HG03135 (cell line): ENCODE results near the gene NRXN3.

Experiments
- ATAC-seq: cut with Tn5 transposase; IDR thresholded peaks from one replicate; pipeline ENCODE4 v1.9.1; 2021; ENCODE audit warnings: mild to moderate bottlenecking, moderate library complexity; ENCODE audit not compliant: unreplicated experiment

Gene NRXN3

GRCh38 chr14:78612666-78613065, 442.5 kb downstream of the NRXN3 start:
- ATAC-seq = no peak

- no peak for ATAC-seq
Observed at GRCh38 chr14:78614593-78614992, 444.4 kb downstream of the NRXN3 start.

- ATAC-seq = no peak
Observed at GRCh38 chr14:78617735-78618134, 447.6 kb downstream of the NRXN3 start.

- ATAC-seq = no peak
Observed at GRCh38 chr14:78618368-78618767, 448.2 kb downstream of the NRXN3 start.

GRCh38 chr14:78627114-78627513, 456.9 kb downstream of the NRXN3 start:
- no peak for ATAC-seq

- no peak for ATAC-seq
Observed at GRCh38 chr14:78631551-78631950, 461.4 kb downstream of the NRXN3 start.

- no peak for ATAC-seq
Observed at GRCh38 chr14:78633752-78634151, 463.6 kb downstream of the NRXN3 start.

GRCh38 chr14:78637489-78637888, 467.3 kb downstream of the NRXN3 start:
- ATAC-seq = no peak

GRCh38 chr14:78637908-78638475, 467.8 kb downstream of the NRXN3 start:
- no peak for ATAC-seq

- no peak for ATAC-seq
Observed at GRCh38 chr14:78638926-78639325, 468.8 kb downstream of the NRXN3 start.

- no peak for ATAC-seq
Observed at GRCh38 chr14:78644824-78645559, 474.8 kb downstream of the NRXN3 start.

GRCh38 chr14:78652727-78653126, 482.6 kb downstream of the NRXN3 start:
- no peak for ATAC-seq

GRCh38 chr14:78653173-78653572, 483.0 kb downstream of the NRXN3 start:
- ATAC-seq = no peak

- ATAC-seq = no peak
Observed at GRCh38 chr14:78657451-78657850, 487.3 kb downstream of the NRXN3 start.

- no peak for ATAC-seq
Observed at GRCh38 chr14:78664841-78665240, 494.7 kb downstream of the NRXN3 start.

GRCh38 chr14:78666336-78667056, 496.3 kb downstream of the NRXN3 start:
- ATAC-seq = no peak

- ATAC-seq = no peak
Observed at GRCh38 chr14:78667141-78667540, 497.0 kb downstream of the NRXN3 start.

- no peak for ATAC-seq
Observed at GRCh38 chr14:78673845-78674244, 503.7 kb downstream of the NRXN3 start.

- ATAC-seq = no peak
Observed at GRCh38 chr14:78674820-78675219, 504.6 kb downstream of the NRXN3 start.

GRCh38 chr14:78683206-78683605, 513.0 kb downstream of the NRXN3 start:
- no peak for ATAC-seq

GRCh38 chr14:78683981-78684380, 513.8 kb downstream of the NRXN3 start:
- ATAC-seq = no peak

GRCh38 chr14:78688503-78688902, 518.3 kb downstream of the NRXN3 start:
- ATAC-seq = no peak
